MV-4-11 (cell line): Measurements from ENCODE around the gene PTPRN.
"Not testable (repeated sequence)": the region's sequence is repeated elsewhere in the genome, so short reads cannot be mapped to it uniquely, and the experiment has no call there.

Experiments used
- DNase-seq: peaks from one replicate; lab custom pipeline; 2025; lab: John Stamatoyannopoulos, UW

Gene PTPRN

GRCh38 chr2:219287580-219288265, 21.5 kb downstream of the PTPRN start:
- DNase-seq: no peak

- not testable (repeated sequence) for DNase-seq
These were observed 22.1 kb downstream of the PTPRN start for GRCh38 chr2:219287116-219287440.

- DNase-seq: no peak
These were observed 22.6 kb downstream of the PTPRN start for GRCh38 chr2:219286436-219287115.

- no peak for DNase-seq
These were observed 23.2 kb downstream of the PTPRN start for GRCh38 chr2:219285894-219286425.

GRCh38 chr2:219285373-219285735, 23.8 kb downstream of the PTPRN start:
- no peak for DNase-seq

GRCh38 chr2:219284501-219285372, 24.5 kb downstream of the PTPRN start:
- DNase-seq: no peak

- no peak for DNase-seq
These were observed 26.1 kb downstream of the PTPRN start for GRCh38 chr2:219282943-219283581.

- DNase-seq: no peak
These were observed 26.8 kb downstream of the PTPRN start for GRCh38 chr2:219282375-219282774.

- DNase-seq: no peak
These were observed 27.6 kb downstream of the PTPRN start for GRCh38 chr2:219281588-219281987.

- DNase-seq: no peak
These were observed 28.6 kb downstream of the PTPRN start for GRCh38 chr2:219280651-219281050.

- no peak for DNase-seq
These were observed 29.2 kb downstream of the PTPRN start for GRCh38 chr2:219279916-219280516.

GRCh38 chr2:219279151-219279915, 29.9 kb downstream of the PTPRN start, which contains the start of gene DNAJB2:
DNAJB2 (plus strand) TSS chr2:219279366; CDS start chr2:219279834, 468 bp downstream.
- peak; percentile 97 for DNase-seq

GRCh38 chr2:219278655-219279150, 30.5 kb downstream of the PTPRN start:
- DNase-seq: no peak

GRCh38 chr2:219277703-219278654, 31.2 kb downstream of the PTPRN start:
- peak; percentile 16 for DNase-seq

GRCh38 chr2:219274361-219274921, 34.8 kb downstream of the PTPRN start:
- no peak for DNase-seq

GRCh38 chr2:219273937-219274336, 35.3 kb downstream of the PTPRN start:
- no peak for DNase-seq

GRCh38 chr2:219272995-219273394, 36.2 kb downstream of the PTPRN start:
- peak; percentile 25 for DNase-seq

- DNase-seq: no peak
These were observed 36.8 kb downstream of the PTPRN start for GRCh38 chr2:219272356-219272755.

GRCh38 chr2:219271021-219271420, 38.2 kb downstream of the PTPRN start:
- DNase-seq: no peak
